GM19238 (cell line): ENCODE results near the gene AMHR2.

ENCODE experiments used
- DNase-seq: peaks from one replicate; pipeline ENCODE4 v3.0.0; 2011; ENCODE audit warnings: low spot score; ENCODE audit not compliant: insufficient read length

Gene AMHR2

GRCh38 chr12:53452159-53453077 is 28.8 kb downstream of the AMHR2 start:
- peak; percentile 76 for DNase-seq

GRCh38 chr12:53453953-53454640 is 30.4 kb downstream of the AMHR2 start:
- DNase-seq = no peak

GRCh38 chr12:53454707-53455106 is 31.1 kb downstream of the AMHR2 start:
- DNase-seq = no peak

GRCh38 chr12:53456654-53457366 is 33.2 kb downstream of the AMHR2 start:
- DNase-seq = no peak

GRCh38 chr12:53459097-53459496 is 35.4 kb downstream of the AMHR2 start:
- DNase-seq = no peak

GRCh38 chr12:53461059-53461458 is 37.4 kb downstream of the AMHR2 start:
- no peak for DNase-seq

GRCh38 chr12:53461591-53461990 is 37.9 kb downstream of the AMHR2 start:
- no peak for DNase-seq

- DNase-seq = no peak
Measured at GRCh38 chr12:53462935-53463334, 39.3 kb downstream of the AMHR2 start.

GRCh38 chr12:53463802-53464560 is 40.3 kb downstream of the AMHR2 start:
- DNase-seq = no peak

- no peak for DNase-seq
Measured at GRCh38 chr12:53464685-53465418, 41.2 kb downstream of the AMHR2 start.

GRCh38 chr12:53465679-53466078 is 42.0 kb downstream of the AMHR2 start:
- DNase-seq = no peak

GRCh38 chr12:53466640-53467039 is 43.0 kb downstream of the AMHR2 start:
- DNase-seq = no peak

- DNase-seq = no peak
Measured at GRCh38 chr12:53467082-53467481, 43.4 kb downstream of the AMHR2 start.

GRCh38 chr12:53467880-53468279 is 44.2 kb downstream of the AMHR2 start:
- no peak for DNase-seq

- no peak for DNase-seq
Measured at GRCh38 chr12:53468282-53468681, 44.6 kb downstream of the AMHR2 start.

- DNase-seq = no peak
Measured at GRCh38 chr12:53472056-53472582, 48.5 kb downstream of the AMHR2 start.

- DNase-seq = no peak
Measured at GRCh38 chr12:53474077-53474476, 50.4 kb downstream of the AMHR2 start.

GRCh38 chr12:53474819-53475218 is 51.2 kb downstream of the AMHR2 start:
- DNase-seq = no peak

GRCh38 chr12:53476769-53477209 is 53.1 kb downstream of the AMHR2 start:
- DNase-seq = no peak

GRCh38 chr12:53478865-53479264 is 55.2 kb downstream of the AMHR2 start:
- DNase-seq = no peak
